HG02973 (cell line): Measurements from ENCODE around the gene FLNC.

ENCODE experiments used
- ATAC-seq: cut with Tn5 transposase; IDR thresholded peaks from one replicate; pipeline ENCODE4 v1.9.1; 2021; ENCODE audit warnings: moderate library complexity; ENCODE audit not compliant: unreplicated experiment

The FLNC gene

GRCh38 chr7:128888039-128888755 lies 58.0 kb downstream of the FLNC start:
- no peak for ATAC-seq

- ATAC-seq = no peak
These were observed 58.5 kb downstream of the FLNC start for GRCh38 chr7:128888756-128889095.

GRCh38 chr7:128889121-128889520 lies 58.9 kb downstream of the FLNC start:
- no peak for ATAC-seq

- ATAC-seq = no peak
These were observed 60.3 kb downstream of the FLNC start for GRCh38 chr7:128890306-128891109.

GRCh38 chr7:128891110-128891941 lies 61.1 kb downstream of the FLNC start:
- no peak for ATAC-seq

- no peak for ATAC-seq
These were observed 61.7 kb downstream of the FLNC start for GRCh38 chr7:128891942-128892269.

- ATAC-seq = no peak
These were observed 62.5 kb downstream of the FLNC start for GRCh38 chr7:128892521-128893250.

GRCh38 chr7:128893251-128894100 lies 63.3 kb downstream of the FLNC start:
- no peak for ATAC-seq

- ATAC-seq = no peak
These were observed 63.9 kb downstream of the FLNC start for GRCh38 chr7:128894101-128894440.

- no peak for ATAC-seq
These were observed 65.1 kb downstream of the FLNC start for GRCh38 chr7:128895320-128895719.

- no peak for ATAC-seq
These were observed 69.2 kb downstream of the FLNC start for GRCh38 chr7:128899392-128899791.

GRCh38 chr7:128900237-128900636 lies 70.0 kb downstream of the FLNC start:
- no peak for ATAC-seq

- no peak for ATAC-seq
These were observed 72.8 kb downstream of the FLNC start for GRCh38 chr7:128902761-128903585.

- no peak for ATAC-seq
These were observed 73.6 kb downstream of the FLNC start for GRCh38 chr7:128903621-128904361.

- ATAC-seq = no peak
These were observed 74.4 kb downstream of the FLNC start for GRCh38 chr7:128904381-128905197.

- no peak for ATAC-seq
These were observed 76.0 kb downstream of the FLNC start for GRCh38 chr7:128906001-128906765.
